Glutamatergic neuron (in vitro differentiated cells): Measurements from ENCODE around the gene CCDC33. TPM values are rescaled to one million over a fixed set of nuclear protein-coding genes. Genes with fewer than 3 reads are reported as not detected.

Experiments used
- DNase-seq: peaks from one replicate; pipeline ENCODE4 v3.0.0; 2022
- H3K27ac Mint-ChIP-seq: one replicate; pipeline ENCODE4 v1.8.0; 2020; ENCODE audit warnings: mild to moderate bottlenecking, mixed read lengths, inconsistent platforms; ENCODE audit not compliant: unreplicated experiment
- H3K27me3 Mint-ChIP-seq: one replicate; pipeline ENCODE4 v1.8.0; 2020; ENCODE audit warnings: mild to moderate bottlenecking, moderate library complexity, mixed read lengths, inconsistent platforms; ENCODE audit not compliant: unreplicated experiment
- H3K36me3 Mint-ChIP-seq: one replicate; pipeline ENCODE4 v1.8.0; 2020; ENCODE audit warnings: mild to moderate bottlenecking, mixed read lengths, inconsistent platforms; ENCODE audit not compliant: unreplicated experiment
- H3K4me1 Mint-ChIP-seq: one replicate; pipeline ENCODE4 v1.8.0; 2020; ENCODE audit warnings: mild to moderate bottlenecking, low read depth, mixed read lengths, inconsistent platforms; ENCODE audit not compliant: unreplicated experiment
- H3K4me3 Mint-ChIP-seq: one replicate; pipeline ENCODE4 v1.8.0; 2020; ENCODE audit warnings: mild to moderate bottlenecking, mixed read lengths, inconsistent platforms; ENCODE audit not compliant: unreplicated experiment
- H3K9me3 Mint-ChIP-seq: one replicate; pipeline ENCODE4 v1.8.0; 2020; ENCODE audit warnings: mild to moderate bottlenecking, moderate library complexity, mixed read lengths, inconsistent platforms; ENCODE audit not compliant: unreplicated experiment
- CTCF ChIP-seq: fragments of 200-600 bp; sonication (generic); IDR thresholded peaks from one replicate; pipeline ENCODE4 v1.5.0; 2021; ENCODE audit not compliant: partially characterized antibody, unreplicated experiment
- total RNA-seq: library from RNA; stranded (reverse); fragmentation: NEBNext Ultra II Directional; extraction: Animal tissue kit (Norgen Biotek cat#: 25700); gene quantifications from one replicate; pipeline ENCODE4 v1.2.1, GENCODE V29; 2021; ENCODE audit not compliant: unreplicated experiment

CCDC33 gene
- total RNA-seq, 1 donor from 2014 or later = 0.49 TPM

- Mint-ChIP-seq H3K36me3 (no peaks in the 10 kb centered on the region), H3K4me1 (peaks cover 11% of the 10 kb centered on the region), H3K27ac (no peak overlapping the region), H3K4me3 (peak overlapping the region; percentile 25), H3K9me3 (peaks cover 1% of the 10 kb centered on the region), H3K27me3 (peaks cover 1% of the 10 kb centered on the region)
- DNase-seq = no peak
- no peak for TF ChIP-seq CTCF
These were observed 137.0 kb downstream of the CCDC33 start for GRCh38 chr15:74373056-74373650.

DNA sequence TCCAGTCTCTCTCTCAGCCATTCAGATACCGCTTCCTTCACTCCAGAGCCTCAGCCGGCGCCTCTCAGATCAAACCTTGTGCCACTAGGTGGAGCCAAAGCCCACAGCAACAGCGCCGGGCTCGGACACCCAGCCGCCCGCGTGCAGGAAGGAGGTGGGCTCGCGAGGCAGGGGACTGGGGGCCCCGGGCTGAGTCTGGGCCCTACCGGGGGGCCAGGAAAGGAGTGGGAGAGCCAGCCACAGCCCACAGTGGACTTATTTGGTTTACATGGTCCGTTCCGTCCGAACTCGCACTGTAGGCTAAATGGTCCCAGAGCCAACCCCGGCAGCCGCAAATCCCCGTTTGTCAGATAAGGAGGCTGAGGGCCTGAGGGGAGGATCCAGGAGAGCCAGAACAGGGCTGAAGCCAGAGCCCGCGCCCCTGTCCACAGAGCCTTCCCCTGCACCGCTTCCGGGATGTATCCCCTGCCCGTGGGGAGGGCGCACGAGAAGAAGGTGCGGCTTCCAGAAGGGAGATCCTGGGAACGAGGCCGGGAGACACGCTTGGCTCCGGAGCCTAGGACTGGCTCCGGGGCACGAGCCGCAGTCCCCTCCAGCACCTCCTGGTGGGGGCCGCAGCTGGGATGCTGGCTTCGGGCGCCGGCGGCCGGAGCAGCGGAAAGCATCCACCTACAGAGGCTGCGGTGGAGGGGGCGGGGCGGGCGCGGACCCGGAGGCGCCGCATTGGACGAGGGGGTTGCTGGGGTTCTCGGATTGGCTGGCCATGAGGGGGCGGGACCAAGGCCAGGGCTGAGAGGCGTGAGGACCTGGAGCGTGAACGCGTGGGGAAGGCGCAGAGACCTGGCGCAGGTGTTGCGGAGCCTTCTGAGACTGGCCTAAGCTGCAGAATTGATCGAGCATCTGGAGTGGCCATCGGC is 137.9 kb downstream of the CCDC33 start:
- peak; percentile 80 for TF ChIP-seq CTCF
- H3K9me3 Mint-ChIP-seq = peaks cover 1% of the 10 kb centered on the region
- H3K36me3 Mint-ChIP-seq = no peaks in the 10 kb centered on the region
- no peak overlapping the region for H3K27ac Mint-ChIP-seq
- peak; percentile 97 for DNase-seq
- H3K27me3 Mint-ChIP-seq = no peaks in the 10 kb centered on the region
- H3K4me3 Mint-ChIP-seq = peak overlapping the region; percentile 84
- H3K4me1 Mint-ChIP-seq = peaks cover 11% of the 10 kb centered on the region

DNA sequence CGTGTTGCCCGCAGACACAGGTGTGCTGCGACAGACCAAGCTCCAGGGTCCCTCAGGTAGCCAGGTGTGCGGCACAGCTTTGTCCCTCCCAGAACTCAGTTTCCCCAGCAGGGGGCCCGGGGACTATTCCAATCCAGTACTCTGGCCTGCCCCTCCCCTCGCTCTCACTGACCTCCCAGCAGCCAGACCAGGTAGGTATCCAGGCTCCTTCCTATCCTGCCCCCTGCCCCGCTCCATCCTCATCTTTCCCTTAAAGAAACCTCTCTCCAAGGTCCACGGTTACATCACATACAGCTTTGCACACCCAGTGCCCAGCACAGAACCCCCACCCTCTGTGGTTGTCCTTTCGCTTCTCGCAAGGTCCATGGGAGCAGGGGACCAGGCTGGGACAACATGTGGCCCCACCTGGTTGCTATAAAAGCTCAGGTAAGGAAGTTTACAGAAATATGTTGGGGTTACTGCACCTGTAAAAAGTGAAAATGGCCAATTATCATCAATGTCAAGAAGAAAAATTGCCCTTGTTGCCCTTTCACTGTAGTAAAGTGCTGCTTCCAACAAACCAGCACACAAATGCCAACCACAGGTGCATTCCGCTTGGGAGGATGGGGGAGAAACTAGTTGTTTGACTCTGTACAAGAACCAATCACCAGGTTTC is 138.6 kb downstream of the CCDC33 start:
- peak overlapping the region; percentile 72 for H3K4me3 Mint-ChIP-seq
- peaks cover 1% of the 10 kb centered on the region for H3K9me3 Mint-ChIP-seq
- no peaks in the 10 kb centered on the region for H3K36me3 Mint-ChIP-seq
- no peaks in the 10 kb centered on the region for H3K27me3 Mint-ChIP-seq
- H3K27ac Mint-ChIP-seq = no peak overlapping the region
- no peak for DNase-seq
- TF ChIP-seq CTCF = no peak
- H3K4me1 Mint-ChIP-seq = peaks cover 11% of the 10 kb centered on the region

GRCh38 chr15:74375303-74375693 is 139.2 kb downstream of the CCDC33 start:
- TF ChIP-seq CTCF = peak; percentile 82
- H3K9me3 Mint-ChIP-seq = peaks cover 1% of the 10 kb centered on the region
- peaks cover 8% of the 10 kb centered on the region for H3K4me1 Mint-ChIP-seq
- no peak overlapping the region for H3K27ac Mint-ChIP-seq
- H3K36me3 Mint-ChIP-seq = no peaks in the 10 kb centered on the region
- H3K4me3 Mint-ChIP-seq = peak overlapping the region; percentile 72
- no peaks in the 10 kb centered on the region for H3K27me3 Mint-ChIP-seq
- DNase-seq = peak; percentile 91
